GM18868 (cell line): Measurements from ENCODE around the gene IGLL5.

Experiments
- ATAC-seq: cut with Tn5 transposase; IDR thresholded peaks from one replicate; pipeline ENCODE4 v1.9.1; 2021; ENCODE audit warnings: mild to moderate bottlenecking, moderate library complexity; ENCODE audit not compliant: unreplicated experiment

IGLL5 gene

DNA sequence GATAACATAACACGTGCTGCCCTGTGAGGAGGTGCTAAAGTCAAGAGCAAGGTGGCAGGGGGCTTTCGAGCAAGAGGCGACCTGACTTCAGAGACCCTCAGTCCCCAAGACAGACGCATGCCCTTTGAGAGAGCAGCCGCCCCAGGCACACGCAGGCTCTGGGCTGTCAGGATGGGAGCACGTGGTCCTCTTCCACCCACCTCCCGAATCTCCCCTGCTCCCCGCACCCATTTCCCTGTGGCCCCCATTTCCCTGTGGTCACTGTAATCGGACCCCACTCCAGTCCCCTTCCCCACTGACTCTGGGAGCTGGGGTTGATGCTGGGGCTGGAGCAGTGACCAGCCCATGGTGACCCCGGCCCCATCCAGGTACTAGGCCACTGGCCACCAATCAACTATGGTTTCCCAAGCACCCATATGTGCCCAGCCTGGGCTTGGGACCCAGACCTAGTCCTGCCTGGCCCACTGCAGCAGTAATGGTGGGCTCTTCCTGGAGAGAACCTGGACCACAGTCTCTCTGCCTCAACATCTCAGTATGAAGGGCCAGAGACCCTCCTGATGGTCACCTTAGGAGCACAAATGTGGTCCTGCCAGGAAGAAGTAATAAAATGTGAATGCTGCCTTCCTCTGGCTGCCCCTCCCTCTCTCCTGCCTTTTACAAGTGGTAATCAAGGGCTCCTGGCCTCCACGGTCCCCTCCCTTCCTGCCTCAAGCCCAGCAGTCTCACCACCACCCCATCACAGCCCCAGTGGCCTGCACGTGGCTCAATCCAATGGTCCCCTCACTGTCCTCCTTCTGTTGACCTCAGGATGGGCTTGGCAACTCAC is 39.0 kb downstream of the IGLL5 start:
- ATAC-seq = no peak

DNA sequence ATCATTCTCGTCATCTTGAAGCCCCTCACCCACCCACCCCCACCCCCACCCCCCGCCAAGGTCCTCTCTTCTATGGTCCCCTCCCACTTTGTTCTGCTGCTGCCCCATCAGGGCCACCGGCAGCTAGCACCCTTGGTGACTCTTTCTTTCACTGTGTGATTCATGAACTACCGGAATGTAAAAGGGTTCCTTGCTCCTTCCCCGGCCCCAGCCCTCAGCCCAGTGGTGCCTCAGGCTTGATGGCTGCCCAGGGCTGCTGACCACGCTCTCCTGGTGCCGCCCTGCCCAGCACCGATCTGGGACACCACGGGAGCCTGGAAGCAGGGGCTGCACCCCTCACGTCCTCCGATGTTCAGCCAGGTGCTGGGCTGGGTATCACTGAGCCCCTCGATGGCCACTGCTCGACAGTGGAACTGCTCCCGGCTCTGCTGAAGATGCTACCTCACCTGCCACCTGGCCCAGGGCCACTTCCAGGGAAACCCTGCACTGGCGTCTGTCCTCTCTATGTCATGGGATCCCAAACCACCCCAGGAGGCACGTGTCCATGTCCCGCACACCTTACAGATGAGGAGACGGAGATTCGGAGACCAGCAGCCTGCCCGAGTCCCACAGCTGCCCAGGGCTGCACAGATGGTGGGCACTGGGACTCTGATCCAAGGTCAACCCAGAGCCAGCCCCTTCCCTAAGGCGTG is 39.7 kb downstream of the IGLL5 start:
- ATAC-seq = no peak

DNA sequence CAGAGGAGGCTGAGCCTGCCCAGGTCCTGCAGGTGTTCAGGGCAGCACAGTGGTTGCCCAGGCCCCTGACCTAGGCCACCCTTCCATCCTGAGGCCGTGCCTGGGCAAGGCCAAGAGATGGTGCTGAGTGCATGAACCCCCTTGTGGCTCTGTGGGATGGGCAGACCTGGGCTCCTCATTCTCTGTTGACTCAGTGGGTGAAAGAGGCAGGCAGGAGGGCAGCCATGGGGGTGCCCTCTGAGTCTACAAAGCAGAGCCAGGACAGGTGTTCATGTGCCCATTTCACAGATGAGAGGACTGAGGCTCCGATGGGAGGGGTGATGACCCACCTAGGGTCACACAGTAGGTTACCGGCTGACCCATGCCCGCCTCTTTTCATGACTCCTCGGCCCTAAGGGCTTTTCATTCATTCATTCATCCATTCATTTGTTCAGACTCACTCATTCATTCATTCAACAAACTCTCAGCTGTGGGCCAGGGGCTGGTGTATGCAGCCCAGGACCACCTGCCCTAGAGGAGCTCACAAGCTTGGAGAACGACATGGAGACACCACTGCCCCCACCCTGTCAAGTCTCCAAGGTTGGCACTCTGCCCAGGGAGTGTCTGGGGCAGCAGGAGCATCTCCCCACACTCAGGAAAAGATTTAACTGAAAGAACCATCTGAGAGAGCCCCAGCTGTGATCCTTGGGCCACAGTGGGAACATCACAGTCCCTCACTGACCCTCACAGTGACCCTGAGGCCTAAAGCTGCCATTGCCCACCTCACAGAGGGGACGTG is 40.5 kb downstream of the IGLL5 start:
- ATAC-seq = no peak

- ATAC-seq = peak; percentile 89
Measured at GRCh38 chr22:22928666-22929380, 41.2 kb downstream of the IGLL5 start.

GRCh38 chr22:22929381-22930221 is 42.0 kb downstream of the IGLL5 start:
- ATAC-seq = no peak

DNA sequence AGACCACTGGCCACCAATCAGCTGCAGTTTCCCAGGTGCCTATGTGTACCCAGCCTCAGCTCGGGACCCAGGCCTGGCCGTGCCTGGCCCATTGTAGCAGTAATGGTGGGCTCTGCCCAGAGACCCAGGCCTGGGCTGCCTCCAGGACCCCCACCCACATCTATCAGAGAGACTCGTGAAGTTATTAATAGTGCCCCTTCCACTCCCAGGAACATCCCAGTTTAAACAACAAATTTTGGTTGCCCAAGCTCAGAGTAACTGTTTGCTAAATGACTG is 42.5 kb downstream of the IGLL5 start:
- no peak for ATAC-seq

DNA sequence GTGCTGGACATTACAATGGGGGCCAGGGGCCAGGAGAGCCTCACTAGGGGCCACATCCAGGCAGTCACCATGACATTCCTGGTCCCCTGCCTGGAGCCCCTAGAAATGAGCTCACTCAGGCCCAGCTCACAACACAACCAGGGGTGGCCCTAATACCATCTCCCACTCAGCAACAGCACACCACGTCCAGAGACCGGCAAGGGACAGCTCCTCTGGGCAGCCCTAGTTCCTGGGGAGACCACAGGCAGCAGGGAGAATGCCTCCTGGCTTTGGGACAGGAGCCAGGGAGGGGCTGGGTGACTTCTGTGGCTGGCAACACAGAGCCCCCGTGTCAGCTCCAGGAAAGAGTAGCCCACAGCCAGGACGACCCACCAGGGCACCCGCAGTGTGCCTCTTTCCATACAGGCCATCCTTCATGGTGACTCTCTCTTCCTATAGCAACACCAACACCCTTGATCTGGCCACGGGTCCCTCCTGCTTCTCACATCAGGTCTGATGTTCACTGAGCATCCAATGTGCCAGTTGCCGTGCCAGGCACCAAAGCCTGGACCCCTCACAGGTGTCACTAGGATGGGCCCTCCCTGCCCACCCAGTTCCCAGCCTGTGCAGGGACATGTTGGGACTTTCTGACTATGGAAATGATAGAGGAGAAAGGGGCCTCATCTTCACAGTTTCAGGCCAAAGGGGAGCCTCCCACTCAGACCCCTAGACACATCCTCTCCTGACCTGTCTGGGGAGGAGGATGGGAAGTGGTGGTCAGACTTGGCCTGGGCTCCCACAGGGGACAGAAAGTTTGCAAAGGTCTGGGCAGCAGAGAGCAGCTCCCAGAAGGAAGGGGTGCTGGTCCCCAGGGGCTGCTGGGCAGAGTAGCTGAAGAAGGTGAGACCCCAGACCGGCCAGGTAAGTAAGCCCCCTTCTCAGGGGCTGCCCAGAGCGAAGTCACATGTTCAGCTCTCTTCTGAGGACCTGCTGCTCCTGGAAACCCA is 43.2 kb downstream of the IGLL5 start:
- ATAC-seq = no peak

DNA sequence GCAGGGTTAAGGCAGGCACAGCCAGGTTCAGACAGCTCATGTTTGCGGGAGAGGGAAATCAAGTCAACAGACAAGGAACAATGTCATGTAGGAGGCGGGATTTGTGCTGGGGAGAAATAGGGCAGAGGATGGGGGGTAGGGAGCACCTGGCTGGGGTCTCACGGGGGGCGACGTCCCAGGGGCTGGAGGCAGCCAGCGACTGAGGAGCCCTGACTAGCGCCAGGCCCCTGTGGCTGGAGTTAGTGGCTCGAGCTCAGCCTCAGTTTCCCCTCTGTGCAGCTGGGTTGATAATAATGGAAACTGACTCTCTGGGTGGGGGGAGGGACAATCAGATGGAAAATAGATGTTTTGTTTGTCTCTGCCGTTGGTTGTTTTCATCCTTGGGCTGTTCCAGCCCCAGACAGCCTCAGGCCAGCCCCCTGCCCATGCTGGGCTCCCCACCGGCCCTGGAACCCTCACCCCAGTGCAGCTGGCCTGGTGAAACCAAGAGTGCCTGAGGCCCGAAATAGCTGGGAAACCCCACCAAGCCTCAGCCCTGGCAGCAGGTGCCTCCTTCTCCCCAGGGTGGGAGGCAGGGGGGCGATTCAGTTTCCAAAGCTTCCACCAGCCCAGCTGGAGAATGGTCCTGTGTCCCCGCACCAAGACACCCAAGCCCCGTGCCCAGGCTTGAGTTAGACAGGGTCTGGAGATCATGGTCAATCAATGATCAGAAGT is 44.1 kb downstream of the IGLL5 start:
- ATAC-seq = no peak

GRCh38 chr22:22932512-22932941 is 44.9 kb downstream of the IGLL5 start:
- ATAC-seq = no peak

DNA sequence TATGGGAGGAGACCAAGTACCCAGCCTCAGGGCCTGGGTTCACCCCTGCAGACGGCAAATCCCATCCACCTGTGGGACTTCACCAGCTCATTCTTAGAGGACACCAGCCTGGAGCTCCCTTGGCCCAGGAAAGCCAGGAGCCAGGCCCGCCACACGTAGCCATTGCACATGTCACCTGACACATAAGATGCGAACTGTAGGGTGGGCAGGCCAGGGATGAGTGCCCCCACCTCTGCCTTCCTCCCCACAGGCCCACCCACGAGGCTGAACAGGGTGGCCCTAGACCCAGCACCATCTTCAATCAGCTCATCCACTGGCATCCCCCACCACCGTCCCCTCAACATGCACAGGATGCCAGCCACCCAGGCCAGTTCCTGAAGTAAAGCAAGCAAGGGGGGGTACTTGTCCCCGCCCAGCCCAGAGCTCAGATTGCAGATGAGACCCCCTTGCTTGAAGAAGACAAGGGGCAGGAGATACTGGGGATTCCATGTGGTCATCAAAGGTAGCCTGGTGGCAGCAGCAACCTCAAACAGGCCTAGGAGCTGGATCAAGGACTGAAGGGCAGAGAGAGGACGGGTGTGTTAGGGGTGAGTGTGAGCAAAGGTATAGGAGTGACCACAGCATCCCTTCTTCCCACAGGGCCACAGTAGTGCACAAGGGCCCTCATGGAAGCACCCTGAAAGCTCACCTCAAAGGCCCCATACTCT is 45.6 kb downstream of the IGLL5 start:
- ATAC-seq = no peak

- no peak for ATAC-seq
Measured at GRCh38 chr22:22933807-22934542, 46.4 kb downstream of the IGLL5 start.

DNA sequence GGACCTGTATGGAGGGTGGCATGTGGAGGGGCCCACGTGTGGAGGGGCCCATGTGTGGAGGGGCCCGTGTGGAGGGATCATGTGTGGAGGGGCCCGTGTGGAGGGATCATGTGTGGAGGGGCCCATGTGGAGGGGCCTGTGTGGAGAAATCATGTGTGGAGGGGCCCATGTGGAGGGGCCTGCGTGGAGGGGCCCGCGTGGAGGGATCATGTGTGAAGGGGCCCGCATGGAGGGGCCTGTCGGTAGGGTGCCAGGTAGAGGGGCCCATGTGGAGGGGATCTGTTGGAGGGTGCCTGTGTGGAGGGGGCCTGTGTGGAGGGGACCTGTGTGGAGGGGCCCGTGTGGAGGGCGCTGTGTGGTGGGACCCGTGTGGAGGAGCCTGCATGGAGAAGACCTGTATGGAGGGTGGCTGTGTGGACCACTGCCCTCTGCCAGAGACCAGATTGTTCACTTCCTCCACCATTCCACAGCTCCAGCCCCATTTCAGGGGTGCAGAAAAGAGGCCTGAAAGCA is 47.0 kb downstream of the IGLL5 start:
- ATAC-seq = no peak

DNA sequence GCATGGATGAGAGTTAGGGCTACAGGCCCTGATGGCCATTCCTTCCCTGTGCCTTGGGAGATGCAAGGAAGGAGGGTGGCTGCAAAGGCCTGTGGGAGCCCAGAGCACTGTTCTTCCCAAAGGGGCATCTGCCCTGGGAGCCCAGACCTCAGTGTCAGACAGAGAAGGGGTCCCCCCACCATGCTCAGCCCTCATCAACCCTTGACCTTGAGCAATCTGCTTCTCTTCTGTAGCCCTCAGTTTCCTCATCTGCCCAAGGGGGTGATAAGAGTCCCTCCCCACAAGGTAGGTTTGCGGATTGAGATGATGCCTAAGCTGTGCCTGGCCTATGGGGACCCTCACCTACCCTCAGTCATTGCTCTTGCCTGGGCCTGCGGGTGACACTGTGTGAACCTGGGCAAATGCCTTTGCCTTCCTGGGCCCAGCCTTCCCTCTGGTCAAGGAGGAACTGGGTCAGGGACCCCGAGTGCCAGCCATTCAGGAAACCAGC is 47.5 kb downstream of the IGLL5 start:
- ATAC-seq = peak; percentile 27

GRCh38 chr22:22935546-22936157 is 48.0 kb downstream of the IGLL5 start:
- ATAC-seq = peak; percentile 82

GRCh38 chr22:22936180-22936914 is 48.7 kb downstream of the IGLL5 start:
- no peak for ATAC-seq
